Measurements from ENCODE around the gene DNAH2.

DNAH2 gene

DNA sequence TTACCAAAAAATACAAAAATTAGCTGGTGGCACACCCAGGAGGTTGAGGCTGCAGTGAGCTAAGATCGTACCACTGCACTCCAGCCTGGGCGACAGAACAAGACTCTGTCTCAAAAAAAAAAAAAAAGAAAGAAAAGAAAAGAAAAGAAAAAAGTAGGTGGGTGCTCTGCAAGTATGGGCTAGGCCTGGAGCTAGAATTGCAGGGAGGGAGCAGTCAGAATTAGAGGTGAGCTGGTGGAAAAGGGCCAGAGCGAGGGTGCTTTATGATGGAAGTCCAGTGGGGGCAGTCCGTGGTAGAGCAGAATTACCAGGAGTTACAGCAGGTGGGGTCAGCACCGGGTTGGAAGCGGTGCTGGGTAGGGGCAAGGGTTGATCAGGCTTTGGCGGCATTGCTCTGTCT is 59.5 kb downstream of the DNAH2 start:
- DNase-seq (ENCODE audit: low read depth), result no peak

DNA sequence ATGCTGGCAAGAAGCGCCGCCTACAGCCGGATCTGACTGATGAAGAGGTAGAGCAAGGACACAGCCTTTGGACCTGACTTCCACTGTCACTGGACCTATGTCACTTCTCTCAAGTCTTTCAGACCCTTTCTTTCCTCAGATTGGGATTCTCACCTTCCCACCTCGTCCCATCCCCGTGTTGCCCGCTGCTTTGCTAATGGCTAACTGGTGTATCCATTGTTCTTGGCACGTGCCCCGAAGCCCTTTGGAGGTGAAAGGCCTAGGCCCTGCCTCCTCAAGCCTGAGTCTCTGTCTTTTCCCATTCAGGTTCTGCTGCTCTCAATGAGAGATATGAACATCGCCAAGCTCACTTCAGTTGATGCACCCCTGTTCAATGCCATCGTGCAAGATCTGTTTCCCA is 63.2 kb downstream of the DNAH2 start:
- no peak for DNase-seq (ENCODE audit: low read depth)

DNA sequence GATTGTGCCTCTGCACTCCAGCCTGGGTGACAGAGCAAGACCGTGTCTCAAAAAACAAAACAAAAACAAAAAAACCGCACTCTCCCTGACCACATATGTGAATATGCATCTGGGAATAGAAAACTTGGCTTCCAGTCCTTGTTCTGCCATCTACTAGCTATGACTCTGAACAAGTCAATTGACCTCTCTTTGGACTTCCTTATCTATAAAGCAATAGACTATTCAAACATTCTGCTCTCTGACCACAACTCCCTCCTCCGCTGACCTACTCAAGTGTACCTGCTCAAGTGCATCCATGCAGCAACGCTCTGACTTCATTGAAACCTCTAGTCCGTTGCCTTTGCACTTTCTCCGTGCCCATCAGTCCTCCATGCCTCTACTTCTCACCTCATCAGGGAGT is 63.9 kb downstream of the DNAH2 start:
- no peak for DNase-seq (ENCODE audit: low read depth)

- peak; percentile 61 for DNase-seq (ENCODE audit: low read depth)
Observed at GRCh38 chr17:7782240-7782639, 64.7 kb downstream of the DNAH2 start.

DNA sequence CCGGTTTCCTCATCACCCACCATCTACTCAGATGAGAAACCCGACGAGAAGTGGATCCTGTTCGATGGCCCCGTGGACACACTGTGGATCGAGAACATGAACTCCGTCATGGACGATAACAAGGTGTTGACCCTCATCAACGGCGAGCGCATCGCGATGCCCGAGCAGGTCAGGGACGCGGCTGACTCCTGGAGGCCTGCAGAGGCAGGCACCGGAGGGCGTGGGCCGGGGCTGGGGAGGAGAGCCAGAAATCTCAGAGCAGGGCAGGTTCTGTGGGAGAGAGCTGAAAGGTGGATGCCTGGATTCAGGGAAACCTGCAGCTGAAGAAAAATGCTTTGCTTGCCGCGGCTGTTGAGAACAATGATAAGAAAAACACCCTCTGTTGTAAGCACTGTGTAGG is 69.3 kb downstream of the DNAH2 start:
- no peak for DNase-seq (ENCODE audit: low read depth)

GRCh38 chr17:7789131-7789530 is 71.6 kb downstream of the DNAH2 start:
- DNase-seq (ENCODE audit: low read depth), result no peak

DNA sequence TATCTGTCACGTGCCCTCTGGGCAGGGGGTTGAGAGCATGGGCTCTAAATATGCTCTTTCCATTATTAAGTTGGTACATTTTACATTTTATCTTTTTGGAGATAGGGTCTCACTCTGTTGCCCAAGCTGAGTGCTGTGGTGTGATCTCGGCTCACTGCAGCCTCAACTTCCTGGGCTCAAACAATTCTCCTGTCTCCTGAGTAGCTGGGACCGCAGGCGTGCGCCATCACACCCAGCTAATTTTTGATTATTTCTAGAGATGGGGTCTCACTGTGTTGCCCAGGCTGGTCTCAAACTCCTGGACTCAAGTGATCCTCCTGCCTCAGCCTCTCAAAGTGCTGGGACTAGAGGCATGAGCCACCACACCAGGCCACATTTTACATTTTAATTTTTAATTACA is 72.6 kb downstream of the DNAH2 start:
- DNase-seq (ENCODE audit: low read depth), result no peak

GRCh38 chr17:7792611-7793010 is 75.1 kb downstream of the DNAH2 start:
- no peak for DNase-seq (ENCODE audit: low read depth)

GRCh38 chr17:7794075-7794663 is 76.6 kb downstream of the DNAH2 start:
- no peak for DNase-seq (ENCODE audit: low read depth)

DNA sequence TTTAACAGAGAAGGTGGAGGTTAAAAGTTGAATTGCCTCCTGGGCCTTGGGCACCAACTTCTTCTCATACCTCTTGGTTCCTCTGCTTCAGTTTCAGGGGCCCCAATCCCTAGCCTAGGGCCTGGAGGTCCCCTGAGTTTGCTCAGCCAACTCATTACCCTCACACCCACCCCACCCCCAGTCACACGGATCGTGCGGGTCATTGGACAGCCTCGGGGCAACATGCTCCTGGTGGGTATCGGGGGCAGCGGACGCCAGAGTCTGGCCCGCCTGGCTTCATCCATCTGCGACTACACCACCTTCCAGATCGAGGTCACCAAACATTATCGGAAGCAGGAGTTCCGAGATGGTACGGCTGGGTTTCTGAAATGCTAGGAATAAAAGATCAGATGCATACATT is 80.4 kb downstream of the DNAH2 start:
- no peak for DNase-seq (ENCODE audit: low read depth)

DNA sequence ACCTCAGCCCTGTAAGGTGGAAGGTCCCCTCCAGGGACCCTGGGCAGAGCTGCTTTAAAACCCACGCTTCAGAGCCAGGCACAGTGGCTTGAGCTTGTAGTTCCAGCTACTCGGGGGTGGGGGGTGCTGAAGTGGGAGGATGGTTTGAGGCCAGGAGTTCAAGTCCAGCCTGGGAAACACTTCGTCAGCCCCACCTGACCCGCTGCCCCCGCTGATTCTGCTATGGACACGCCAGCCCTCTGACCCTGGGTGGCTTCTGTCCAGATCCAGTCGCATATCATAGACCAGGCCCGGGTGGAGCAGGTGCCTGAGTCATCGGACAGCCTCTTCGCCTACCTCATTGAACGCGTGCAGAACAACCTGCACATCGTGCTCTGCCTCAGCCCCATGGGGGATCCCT is 81.3 kb downstream of the DNAH2 start:
- no peak for DNase-seq (ENCODE audit: low read depth)

DNA sequence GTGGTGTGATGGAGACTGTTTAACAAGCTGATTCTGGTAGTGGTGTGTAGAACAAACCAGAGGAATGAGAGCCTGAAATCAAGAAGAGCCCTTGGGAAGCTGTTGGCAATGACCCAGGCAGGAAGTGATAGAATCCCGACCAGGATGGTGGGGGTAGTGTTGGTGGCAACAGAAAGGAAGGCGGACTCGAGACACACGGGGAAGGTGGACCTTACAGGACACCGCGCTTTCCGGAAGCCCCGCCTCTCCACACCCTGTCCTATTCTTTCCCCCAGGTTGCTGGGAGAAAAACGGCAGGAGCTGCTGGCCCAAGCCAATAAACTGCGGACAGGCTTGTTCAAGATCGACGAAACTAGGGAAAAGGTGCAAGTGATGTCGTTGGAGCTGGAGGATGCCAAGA is 86.4 kb downstream of the DNAH2 start:
- DNase-seq (ENCODE audit: low read depth), result peak; percentile 34

- DNase-seq (ENCODE audit: low read depth), result peak; percentile 12
Observed at GRCh38 chr17:7806587-7806986, 89.0 kb downstream of the DNAH2 start.

GRCh38 chr17:7807206-7807605 is 89.7 kb downstream of the DNAH2 start:
- DNase-seq (ENCODE audit: low read depth), result no peak

DNA sequence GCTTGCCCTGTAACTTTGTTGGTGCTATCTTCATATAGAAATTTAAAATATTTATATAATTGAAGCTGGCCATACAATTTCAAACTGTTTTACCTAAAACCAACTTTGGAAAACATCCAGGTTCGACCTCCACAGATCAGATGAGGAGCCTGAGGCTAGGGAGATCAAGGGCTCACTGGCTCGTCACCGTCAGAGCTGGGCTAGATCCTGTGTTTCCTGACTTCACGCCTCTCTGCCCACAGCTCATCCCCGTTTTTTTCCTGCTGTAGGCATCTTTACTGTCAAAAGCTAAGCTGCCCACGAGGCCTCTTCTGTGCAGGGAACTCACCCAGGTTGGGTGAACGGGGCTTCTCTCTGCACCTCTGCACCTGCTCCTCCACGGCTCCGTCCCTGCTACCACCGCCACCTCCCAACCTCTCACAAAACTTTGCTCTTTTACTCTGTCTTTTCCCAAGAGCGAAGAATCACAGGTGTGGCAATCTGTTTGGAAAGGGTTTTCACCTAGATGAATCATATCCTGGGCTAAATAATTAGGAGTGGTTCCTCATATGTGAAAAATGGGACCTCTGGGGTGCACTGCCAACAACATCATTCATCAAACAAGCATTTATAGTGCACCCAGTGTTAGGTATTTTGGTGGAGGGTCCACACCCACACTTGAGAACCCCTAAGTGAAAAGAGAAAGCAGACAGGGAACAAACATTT is 91.7 kb downstream of the DNAH2 start:
- DNase-seq (ENCODE audit: low read depth), result no peak

- peak; percentile 67 for DNase-seq (ENCODE audit: low read depth)
Observed at GRCh38 chr17:7809791-7810343, 92.3 kb downstream of the DNAH2 start.

DNA sequence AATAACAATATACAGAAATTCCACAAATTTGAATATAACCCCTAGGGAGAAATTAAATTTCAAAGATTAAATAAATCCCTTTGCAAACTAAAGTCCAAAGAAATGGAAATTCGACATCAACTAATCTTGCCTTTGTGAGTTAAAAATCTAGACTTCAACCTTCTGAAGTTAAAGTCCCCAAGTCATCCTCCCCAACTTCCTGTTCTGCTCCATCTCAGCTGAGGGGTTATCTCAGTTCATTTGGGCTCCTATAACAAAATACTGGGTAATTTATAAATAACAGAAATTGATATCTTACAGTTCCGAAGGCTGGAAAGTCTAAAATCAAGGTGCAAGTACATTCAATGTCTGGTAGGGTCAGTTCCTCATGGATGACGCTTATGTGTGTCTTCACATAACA is 93.7 kb downstream of the DNAH2 start:
- no peak for DNase-seq (ENCODE audit: low read depth)

- no peak for DNase-seq (ENCODE audit: low read depth)
Observed at GRCh38 chr17:7814969-7815368, 97.4 kb downstream of the DNAH2 start.

DNA sequence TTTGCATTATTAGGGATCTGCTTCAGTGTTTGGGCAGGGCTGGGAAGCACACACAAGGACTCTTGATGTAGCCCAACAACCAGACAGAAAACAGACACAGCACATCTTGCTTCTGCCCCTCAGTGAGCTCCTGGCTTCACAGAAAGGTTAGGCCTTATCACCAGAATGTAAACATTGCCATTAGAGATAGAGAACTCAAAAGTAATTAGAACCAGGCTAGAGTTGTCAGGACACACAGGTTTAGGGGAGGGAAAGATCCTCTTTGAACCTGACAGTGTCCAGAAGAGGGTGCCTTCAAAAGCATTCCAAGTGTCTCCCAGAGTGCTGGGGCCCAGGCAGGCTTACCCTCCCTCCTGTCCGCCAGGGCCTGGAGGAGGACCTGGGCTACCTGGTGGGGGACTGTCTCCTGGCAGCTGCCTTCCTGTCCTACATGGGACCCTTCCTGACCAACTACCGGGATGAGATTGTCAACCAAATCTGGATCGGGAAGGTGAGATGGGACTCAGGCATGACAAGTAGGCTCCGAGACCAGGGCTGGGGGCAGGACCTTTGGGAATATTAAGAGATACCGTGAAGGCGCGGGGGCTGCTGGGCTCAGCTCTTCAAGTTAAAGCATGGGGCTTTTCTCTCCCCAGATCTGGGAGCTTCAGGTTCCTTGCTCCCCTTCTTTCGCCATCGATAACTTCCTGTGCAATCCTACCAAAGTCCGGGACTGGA is 99.5 kb downstream of the DNAH2 start:
- no peak for DNase-seq (ENCODE audit: low read depth)

DNA sequence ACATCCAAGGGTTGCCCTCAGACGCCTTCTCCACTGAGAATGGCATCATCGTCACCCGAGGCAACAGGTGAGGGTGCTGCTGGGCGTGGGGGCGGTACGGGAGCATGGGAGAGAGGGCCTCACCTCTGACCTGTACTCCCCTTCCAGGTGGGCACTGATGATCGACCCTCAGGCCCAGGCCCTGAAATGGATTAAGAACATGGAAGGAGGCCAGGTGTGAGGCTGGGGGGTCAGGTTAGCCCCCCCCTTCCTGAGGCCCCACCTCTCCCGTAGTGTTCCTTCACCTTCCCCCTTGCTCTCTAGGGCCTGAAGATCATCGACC is 100.1 kb downstream of the DNAH2 start:
- no peak for DNase-seq (ENCODE audit: low read depth)

- DNase-seq (ENCODE audit: low read depth), result no peak
Observed at GRCh38 chr17:7818026-7818425, 100.5 kb downstream of the DNAH2 start.

DNA sequence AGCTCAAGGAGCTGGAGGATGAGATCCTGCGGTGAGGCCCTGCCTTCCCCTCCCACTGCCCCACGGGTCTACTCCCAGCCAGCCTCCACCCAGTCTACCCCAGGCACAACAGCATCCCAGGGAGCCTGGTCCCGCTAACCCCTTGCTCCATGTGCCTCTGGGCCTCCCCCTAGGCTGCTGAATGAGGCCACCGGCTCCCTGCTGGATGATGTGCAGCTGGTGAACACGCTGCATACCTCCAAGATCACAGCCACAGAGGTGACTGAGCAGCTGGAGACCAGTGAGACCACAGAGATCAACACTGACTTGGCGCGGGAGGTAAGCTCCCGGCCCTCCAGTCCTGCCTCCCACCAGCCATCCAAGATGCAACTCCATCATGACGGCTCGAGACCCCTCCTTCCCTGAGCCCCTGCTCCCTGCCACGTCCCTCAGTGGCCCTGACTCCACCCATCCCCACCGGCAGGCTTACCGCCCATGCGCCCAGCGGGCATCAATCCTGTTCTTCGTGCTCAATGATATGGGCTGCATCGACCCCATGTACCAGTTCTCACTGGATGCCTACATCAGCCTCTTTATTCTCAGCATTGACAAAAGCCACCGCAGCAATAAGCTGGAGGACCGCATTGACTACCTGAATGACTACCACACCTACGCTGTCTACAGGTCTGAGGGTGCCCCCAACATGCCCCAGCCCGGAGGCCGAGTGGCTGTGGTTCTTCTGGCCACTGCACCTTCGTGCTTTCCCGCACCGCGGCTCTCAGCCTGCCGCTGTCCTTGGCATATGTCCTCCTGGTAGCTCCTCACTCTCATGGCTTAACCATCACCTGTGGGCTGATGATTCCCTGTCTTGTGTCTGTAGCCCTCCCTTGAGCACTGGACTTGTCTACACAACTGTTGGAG is 101.5 kb downstream of the DNAH2 start:
- no peak for DNase-seq (ENCODE audit: low read depth)

Measured in EH (cell line).